ENCODE results near the gene LCLAT1.

The LCLAT1 gene

DNA sequence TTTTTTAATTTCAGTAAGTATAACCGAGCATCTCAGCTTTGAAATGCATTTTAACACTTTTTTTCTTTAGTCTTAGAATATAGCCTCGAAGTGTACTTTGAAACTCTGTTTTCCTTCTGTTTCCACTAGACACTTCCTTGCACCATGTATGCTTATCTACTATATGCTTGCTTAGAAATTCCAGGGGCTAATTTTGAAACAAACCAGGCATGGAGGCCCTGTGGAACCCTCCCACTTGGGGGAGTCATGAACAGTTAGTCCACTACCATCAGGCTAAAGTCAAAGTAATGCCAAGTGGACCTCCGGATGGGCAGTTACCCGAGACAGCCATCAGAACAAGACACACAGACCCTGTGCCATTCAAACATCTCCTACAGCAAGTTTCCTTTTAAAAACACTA, 120.3 kb downstream of the LCLAT1 start:
- ATAC-seq = no peak
- Mint-ChIP-seq H3K4me1 (peaks cover 20% of the 10 kb centered on the region), H3K4me3 (no peak overlapping the region)

DNA sequence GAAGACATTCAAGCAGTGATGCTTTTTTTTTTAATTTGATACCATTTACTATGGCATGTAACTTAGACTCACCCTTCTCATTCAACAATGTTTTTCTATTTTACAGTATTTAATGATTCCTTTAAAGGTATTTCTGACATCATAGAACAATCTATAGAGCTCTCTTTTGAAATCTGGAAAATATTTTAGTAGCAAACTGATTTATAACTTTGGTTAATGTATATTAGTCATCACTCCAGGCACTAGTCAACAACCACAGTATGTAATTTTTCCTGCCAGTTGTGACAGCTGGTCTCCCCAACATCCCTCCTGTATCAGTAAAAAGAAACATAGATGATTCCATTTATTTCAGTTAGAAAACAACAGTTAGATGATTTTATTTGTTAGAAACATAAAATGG, 122.9 kb downstream of the LCLAT1 start:
- no peak overlapping the region for H3K27ac Mint-ChIP-seq
- H3K4me1 Mint-ChIP-seq = peaks cover 20% of the 10 kb centered on the region
- no peak overlapping the region for H3K4me3 Mint-ChIP-seq
- ATAC-seq = no peak
- H3K9me3 Mint-ChIP-seq = no peaks in the 10 kb centered on the region
- H3K27me3 Mint-ChIP-seq = no peaks in the 10 kb centered on the region
- no peak for DNase-seq
- H3K36me3 Mint-ChIP-seq (ENCODE audit: low read depth) = peaks cover 29% of the 10 kb centered on the region

More for the DNA sequence above, 120.3 kb downstream of the LCLAT1 start:
- H3K27me3 Mint-ChIP-seq = no peaks in the 10 kb centered on the region
- DNase-seq = no peak
- H3K36me3 Mint-ChIP-seq (ENCODE audit: low read depth) = peaks cover 38% of the 10 kb centered on the region
- no peaks in the 10 kb centered on the region for H3K9me3 Mint-ChIP-seq
- no peak overlapping the region for H3K27ac Mint-ChIP-seq

DNA sequence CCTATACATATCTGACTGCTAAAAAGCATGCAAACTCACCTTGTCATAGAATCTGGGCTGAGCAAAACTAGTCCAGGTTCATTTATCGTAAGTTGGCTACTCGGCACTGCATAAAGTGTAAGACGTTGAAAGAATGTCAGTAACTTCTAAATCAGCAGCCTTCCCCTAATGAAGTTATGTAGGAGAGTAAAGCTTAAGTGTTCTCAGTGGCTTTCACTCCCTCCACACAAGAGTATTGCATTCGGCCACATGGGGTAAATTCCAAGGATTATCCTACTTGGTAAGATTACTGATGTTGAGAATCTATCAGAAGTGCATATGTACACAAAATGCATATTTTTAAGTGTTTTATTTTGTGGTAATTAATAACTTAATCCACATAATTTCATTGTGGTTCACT, 130.1 kb downstream of the LCLAT1 start:
- no peak for ATAC-seq
- no peak for DNase-seq
- Mint-ChIP-seq H3K27ac (no peak overlapping the region), H3K9me3 (no peaks in the 10 kb centered on the region), H3K36me3 (ENCODE audit: low read depth) (peaks cover 13% of the 10 kb centered on the region), H3K27me3 (no peaks in the 10 kb centered on the region), H3K4me3 (no peak overlapping the region), H3K4me1 (peaks cover 15% of the 10 kb centered on the region)

DNA sequence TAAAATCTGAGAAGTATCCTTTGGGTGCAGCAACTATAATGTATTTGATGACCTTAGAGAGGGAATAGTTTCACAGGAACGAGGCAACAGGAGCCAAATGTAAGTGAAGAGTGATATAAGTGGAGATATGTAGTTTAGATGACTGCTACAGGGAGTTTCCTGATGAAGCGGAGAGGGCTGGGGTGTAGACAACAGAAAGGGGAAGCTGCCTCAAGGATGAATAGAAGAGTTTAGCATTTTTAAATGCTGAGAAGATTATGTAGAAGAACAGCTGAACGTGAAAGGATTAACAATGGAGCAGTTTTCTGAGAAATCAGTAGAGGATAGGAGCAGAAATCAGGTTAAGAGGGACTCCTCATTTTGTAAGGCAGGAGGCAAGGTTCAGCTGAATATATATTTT, 133.3 kb downstream of the LCLAT1 start:
- H3K36me3 Mint-ChIP-seq (ENCODE audit: low read depth) = peaks cover 11% of the 10 kb centered on the region
- H3K27ac Mint-ChIP-seq = no peak overlapping the region
- H3K4me3 Mint-ChIP-seq = no peak overlapping the region
- no peaks in the 10 kb centered on the region for H3K27me3 Mint-ChIP-seq
- H3K9me3 Mint-ChIP-seq = no peaks in the 10 kb centered on the region
- no peak for ATAC-seq
- peaks cover 21% of the 10 kb centered on the region for H3K4me1 Mint-ChIP-seq
- no peak for DNase-seq

DNA sequence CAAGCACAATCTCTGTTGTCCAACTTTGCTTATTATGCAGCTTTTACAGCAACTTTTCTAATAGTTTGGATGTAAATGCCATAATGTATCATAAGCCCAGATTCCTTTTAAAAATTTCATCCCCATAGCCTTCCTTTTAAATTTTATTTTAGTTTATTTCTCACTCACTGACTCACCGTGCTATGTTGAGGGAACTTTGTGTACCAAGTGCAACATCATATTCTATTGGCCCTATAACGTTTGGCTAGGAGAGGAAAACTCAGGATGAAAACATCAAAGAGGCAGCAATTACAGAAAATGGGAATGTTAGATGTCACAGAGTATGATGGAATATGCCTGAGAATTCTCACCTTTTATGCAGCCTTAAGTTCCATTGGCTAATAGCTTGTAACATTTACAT, 135.5 kb downstream of the LCLAT1 start:
- peaks cover 13% of the 10 kb centered on the region for H3K36me3 Mint-ChIP-seq (ENCODE audit: low read depth)
- ATAC-seq (no peak), DNase-seq (no peak)
- H3K4me3 Mint-ChIP-seq = no peak overlapping the region
- no peak overlapping the region for H3K27ac Mint-ChIP-seq
- H3K4me1 Mint-ChIP-seq = peaks cover 21% of the 10 kb centered on the region
- no peaks in the 10 kb centered on the region for H3K9me3 Mint-ChIP-seq
- H3K27me3 Mint-ChIP-seq = no peaks in the 10 kb centered on the region

DNA sequence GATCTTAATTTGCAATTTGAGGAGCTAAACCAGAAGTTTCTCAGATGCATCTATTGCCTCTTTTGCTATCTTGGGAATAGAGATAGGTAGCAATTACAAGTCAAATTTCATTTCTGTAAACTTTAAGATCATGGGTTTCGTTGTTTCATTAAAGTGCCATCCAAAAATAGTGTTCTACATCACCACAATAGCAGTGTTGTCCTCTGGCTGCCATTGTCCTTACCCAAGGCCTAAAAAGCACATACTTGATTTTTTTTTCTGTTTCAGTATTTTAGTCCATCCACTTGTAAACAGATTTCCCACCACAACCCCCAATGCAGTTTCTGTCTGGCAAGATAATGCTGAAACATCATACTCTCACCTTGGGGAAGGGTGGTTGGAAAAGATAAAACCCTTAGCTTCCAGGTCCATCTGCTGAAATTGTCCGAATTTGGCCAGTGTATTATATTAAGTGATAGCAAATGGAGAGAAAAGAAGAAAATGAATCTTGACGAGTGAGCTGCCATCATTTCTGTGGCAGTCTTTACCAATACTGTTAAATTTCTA, 136.2 kb downstream of the LCLAT1 start:
- Mint-ChIP-seq H3K27me3 (no peaks in the 10 kb centered on the region), H3K4me3 (no peak overlapping the region), H3K9me3 (no peaks in the 10 kb centered on the region), H3K4me1 (peaks cover 21% of the 10 kb centered on the region), H3K27ac (no peak overlapping the region), H3K36me3 (ENCODE audit: low read depth) (peaks cover 15% of the 10 kb centered on the region)
- ATAC-seq (no peak), DNase-seq (no peak)

DNA sequence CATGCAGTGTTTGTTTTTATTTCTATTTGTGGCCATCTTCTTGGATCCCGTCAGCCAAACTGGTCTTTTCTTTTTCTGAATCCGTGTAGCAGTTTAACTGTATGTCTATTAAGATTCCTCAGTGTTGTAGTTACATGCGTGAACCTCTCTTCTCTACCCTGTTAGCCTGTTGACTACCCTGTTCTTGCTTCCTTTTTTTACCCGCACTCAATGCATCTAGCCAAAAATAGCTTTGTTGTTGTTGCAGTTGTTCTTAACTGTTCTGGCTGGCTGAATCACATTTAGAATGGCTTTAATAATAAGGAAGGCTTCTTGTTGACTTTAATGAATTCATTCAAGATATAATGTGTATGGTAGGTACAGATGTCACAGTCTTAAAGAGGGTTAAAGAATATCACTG, 137.1 kb downstream of the LCLAT1 start:
- Mint-ChIP-seq H3K27me3 (no peaks in the 10 kb centered on the region), H3K9me3 (no peaks in the 10 kb centered on the region), H3K4me1 (peaks cover 21% of the 10 kb centered on the region), H3K27ac (no peak overlapping the region), H3K4me3 (no peak overlapping the region), H3K36me3 (ENCODE audit: low read depth) (peaks cover 15% of the 10 kb centered on the region)
- ATAC-seq = no peak
- no peak for DNase-seq

DNA sequence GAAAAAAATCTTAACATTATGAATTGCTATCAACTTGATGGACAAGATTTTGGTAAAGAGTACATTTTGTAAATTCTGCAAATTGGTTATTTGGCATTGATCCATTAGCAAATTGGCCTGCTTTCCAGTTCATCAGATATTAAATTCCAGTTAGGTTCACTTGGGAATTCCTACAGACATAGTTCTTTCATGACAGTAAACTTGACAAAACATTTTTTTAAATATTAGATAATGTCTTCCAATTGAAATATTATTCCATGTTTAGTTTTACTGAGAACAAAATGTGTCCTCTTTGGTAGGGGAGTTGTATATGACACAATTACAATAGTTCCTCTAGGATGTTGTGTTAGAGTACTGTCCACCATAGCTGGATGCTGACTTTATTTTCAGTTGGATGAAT, 141.9 kb downstream of the LCLAT1 start:
- ATAC-seq (no peak), DNase-seq (no peak)
- H3K9me3 Mint-ChIP-seq = no peaks in the 10 kb centered on the region
- H3K36me3 Mint-ChIP-seq (ENCODE audit: low read depth) = peaks cover 21% of the 10 kb centered on the region
- H3K4me3 Mint-ChIP-seq = no peak overlapping the region
- no peak overlapping the region for H3K27ac Mint-ChIP-seq
- H3K27me3 Mint-ChIP-seq = no peaks in the 10 kb centered on the region
- peaks cover 6% of the 10 kb centered on the region for H3K4me1 Mint-ChIP-seq

DNA sequence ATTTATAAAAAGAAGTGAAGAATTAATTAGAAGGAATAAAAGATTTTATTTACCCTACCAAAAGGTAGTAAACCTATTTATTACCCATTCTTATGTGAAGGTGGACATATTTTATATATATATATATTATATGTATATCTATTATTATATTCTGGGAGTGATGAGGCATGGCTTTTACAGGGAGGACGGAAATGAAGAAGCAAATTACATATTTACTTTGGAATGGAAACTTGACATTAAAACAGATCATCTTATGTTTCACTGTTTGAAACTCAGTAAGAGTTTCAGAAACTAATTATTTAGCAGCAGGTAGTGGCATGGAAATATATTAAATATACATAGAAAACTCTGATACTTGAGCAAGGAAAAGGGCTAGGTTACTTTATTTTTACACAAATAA, 143.4 kb downstream of the LCLAT1 start:
- H3K4me1 Mint-ChIP-seq = no peaks in the 10 kb centered on the region
- H3K4me3 Mint-ChIP-seq = no peak overlapping the region
- no peaks in the 10 kb centered on the region for H3K9me3 Mint-ChIP-seq
- no peak for ATAC-seq
- DNase-seq = no peak
- peaks cover 14% of the 10 kb centered on the region for H3K36me3 Mint-ChIP-seq (ENCODE audit: low read depth)
- H3K27ac Mint-ChIP-seq = no peak overlapping the region
- H3K27me3 Mint-ChIP-seq = no peaks in the 10 kb centered on the region

DNA sequence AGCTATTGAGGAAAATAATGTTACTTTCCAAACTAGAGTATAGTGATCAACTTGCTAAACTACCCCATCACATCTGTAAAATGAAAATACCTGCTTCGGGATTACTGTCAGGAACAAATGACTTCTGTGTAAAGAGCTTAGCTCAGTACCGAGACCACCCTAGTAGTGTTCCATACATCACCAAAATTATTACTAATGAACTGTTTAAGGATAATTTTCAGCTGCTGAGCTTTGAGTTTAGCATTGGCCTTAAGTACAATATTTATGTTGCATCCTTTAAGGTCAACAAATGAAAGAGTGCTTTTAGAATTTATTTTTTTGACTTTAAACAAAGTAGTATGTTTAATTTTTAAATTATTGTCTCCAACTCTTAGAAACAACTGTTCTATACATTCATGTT, 144.1 kb downstream of the LCLAT1 start:
- Mint-ChIP-seq H3K4me3 (no peak overlapping the region), H3K27ac (no peak overlapping the region), H3K27me3 (no peaks in the 10 kb centered on the region), H3K36me3 (ENCODE audit: low read depth) (peaks cover 14% of the 10 kb centered on the region), H3K4me1 (peaks cover 4% of the 10 kb centered on the region), H3K9me3 (no peaks in the 10 kb centered on the region)
- no peak for DNase-seq
- no peak for ATAC-seq

DNA sequence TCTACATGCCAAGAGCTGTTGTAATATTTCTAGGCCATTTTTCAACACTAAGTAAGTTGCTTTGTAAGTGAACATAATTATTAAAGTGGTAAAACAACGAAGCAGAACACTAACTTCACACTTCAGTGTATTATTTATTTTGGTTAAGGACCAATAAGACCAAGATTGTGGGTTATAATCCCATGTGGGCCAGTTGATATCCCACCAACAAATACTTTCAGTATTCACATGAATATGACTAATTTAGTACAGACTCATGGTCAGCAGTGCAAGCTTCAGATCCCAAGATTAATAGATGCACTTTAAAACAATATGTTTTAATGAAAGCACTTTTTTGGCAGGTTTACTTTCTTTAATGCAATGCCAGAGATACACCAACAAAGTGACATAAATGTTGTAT, 154.3 kb downstream of the LCLAT1 start:
- H3K27me3 Mint-ChIP-seq = no peaks in the 10 kb centered on the region
- no peak overlapping the region for H3K4me3 Mint-ChIP-seq
- DNase-seq (no peak), ATAC-seq (no peak)
- no peak overlapping the region for H3K27ac Mint-ChIP-seq
- H3K4me1 Mint-ChIP-seq = peaks cover 9% of the 10 kb centered on the region
- H3K36me3 Mint-ChIP-seq (ENCODE audit: low read depth) = peaks cover 32% of the 10 kb centered on the region
- peaks cover 18% of the 10 kb centered on the region for H3K9me3 Mint-ChIP-seq

DNA sequence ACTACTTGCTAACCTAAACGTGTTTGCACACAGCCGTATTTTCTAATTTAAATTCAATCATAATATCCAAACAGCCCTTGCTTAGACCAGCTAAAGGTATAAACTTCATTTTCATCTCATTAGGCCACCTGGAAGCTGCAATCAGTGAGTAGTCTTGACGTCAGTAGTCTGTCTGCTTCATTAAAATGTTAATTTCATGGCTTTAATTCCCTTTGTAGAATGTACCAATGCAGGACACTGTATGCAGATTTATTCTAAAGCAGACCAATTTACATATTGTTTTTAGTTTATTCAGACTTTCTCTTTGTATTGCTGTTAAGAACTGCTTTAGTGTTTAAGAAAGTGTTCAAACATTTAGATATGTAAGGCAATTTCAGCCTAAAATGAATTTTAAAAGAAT, 158.2 kb downstream of the LCLAT1 start:
- no peak for ATAC-seq
- Mint-ChIP-seq H3K27ac (no peak overlapping the region), H3K9me3 (peaks cover 1% of the 10 kb centered on the region), H3K27me3 (no peaks in the 10 kb centered on the region), H3K4me1 (peaks cover 7% of the 10 kb centered on the region), H3K4me3 (no peak overlapping the region), H3K36me3 (ENCODE audit: low read depth) (peaks cover 17% of the 10 kb centered on the region)
- DNase-seq = no peak

DNA sequence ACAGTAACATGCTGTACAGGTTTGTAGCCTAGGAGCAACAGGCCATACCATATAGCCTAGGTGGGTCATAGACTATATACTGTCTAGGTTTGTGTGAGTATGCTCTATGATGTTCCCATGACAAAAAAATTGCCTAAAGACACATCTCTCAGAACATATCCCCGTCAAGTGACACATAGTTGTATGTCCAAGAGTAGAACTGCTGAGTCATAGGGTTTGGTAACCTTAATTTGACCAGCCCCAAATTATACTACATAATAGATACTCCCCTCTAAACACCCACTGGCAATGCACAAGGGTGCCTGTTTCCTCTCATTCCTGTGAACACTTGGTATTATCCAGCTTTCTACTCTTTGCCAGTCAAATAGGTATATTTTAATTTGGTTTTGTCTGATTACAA, 161.6 kb downstream of the LCLAT1 start:
- ATAC-seq (no peak), DNase-seq (no peak)
- Mint-ChIP-seq H3K9me3 (no peaks in the 10 kb centered on the region), H3K4me3 (no peak overlapping the region), H3K27me3 (no peaks in the 10 kb centered on the region), H3K27ac (no peak overlapping the region), H3K4me1 (peaks cover 5% of the 10 kb centered on the region), H3K36me3 (ENCODE audit: low read depth) (peaks cover 15% of the 10 kb centered on the region)

DNA sequence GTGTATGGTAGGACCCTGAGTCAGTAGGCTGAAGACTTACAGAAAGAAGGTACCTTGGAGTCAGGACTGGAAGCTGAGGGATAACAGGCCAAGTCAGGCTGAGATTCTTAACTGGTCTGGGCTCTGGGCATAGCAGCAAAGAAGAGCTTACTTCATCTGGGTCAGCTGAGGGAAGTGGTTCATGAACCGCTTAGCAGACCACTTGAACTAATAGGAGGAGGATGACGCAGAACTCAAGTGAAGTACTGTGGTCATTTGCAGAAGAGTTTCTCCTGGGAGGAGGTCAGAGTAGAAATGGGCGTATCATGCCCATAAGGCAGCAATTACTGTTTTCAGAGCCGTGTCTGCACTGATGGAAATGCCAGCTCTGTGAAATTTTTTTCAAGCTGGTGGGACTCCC, 164.5 kb downstream of the LCLAT1 start:
- H3K4me3 Mint-ChIP-seq = no peak overlapping the region
- DNase-seq = no peak
- no peak overlapping the region for H3K27ac Mint-ChIP-seq
- no peak for ATAC-seq
- H3K4me1 Mint-ChIP-seq = peaks cover 5% of the 10 kb centered on the region
- H3K36me3 Mint-ChIP-seq (ENCODE audit: low read depth) = peaks cover 16% of the 10 kb centered on the region
- no peaks in the 10 kb centered on the region for H3K27me3 Mint-ChIP-seq
- no peaks in the 10 kb centered on the region for H3K9me3 Mint-ChIP-seq

DNA sequence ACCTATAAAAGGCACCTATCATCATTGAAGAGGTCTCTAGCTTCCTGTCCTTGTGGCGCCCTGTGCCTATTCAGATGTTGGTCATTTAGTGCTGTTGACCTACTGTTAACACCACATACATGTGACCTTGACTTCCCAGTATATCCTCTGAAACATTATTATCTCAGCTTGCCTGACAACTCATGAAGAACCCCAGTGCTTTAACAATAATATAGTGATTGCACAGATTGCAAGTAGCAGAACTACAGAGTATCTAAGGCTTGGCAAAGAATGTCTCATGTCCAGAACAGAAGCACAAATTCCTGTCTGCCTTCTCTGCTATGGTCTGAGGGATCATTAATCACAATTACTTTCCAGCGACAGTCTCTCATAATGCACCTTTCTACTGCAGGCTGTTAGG, 165.3 kb downstream of the LCLAT1 start:
- H3K9me3 Mint-ChIP-seq = no peaks in the 10 kb centered on the region
- DNase-seq (no peak), ATAC-seq (no peak)
- H3K36me3 Mint-ChIP-seq (ENCODE audit: low read depth) = peaks cover 13% of the 10 kb centered on the region
- H3K4me1 Mint-ChIP-seq = peaks cover 5% of the 10 kb centered on the region
- no peak overlapping the region for H3K4me3 Mint-ChIP-seq
- no peak overlapping the region for H3K27ac Mint-ChIP-seq
- H3K27me3 Mint-ChIP-seq = no peaks in the 10 kb centered on the region

DNA sequence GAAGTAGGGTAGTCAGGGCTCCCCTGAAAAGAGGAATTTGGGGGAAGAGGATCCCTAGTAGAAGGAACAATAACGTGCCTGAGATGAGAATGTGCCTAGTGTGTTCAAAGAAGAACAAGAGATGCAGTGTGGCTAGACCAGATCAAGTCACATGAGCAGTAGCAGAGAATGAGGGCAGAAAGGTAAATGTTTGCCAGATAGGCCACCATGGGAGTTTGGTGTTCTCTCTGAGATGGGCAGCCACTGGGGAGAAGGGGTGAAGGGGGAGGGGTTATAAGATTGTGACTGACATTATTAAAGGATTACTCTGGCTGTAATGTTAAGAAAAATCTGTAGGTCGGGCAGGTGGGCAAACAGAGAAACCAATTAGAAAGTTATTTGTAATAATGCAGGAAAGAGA, 166.0 kb downstream of the LCLAT1 start:
- DNase-seq = no peak
- Mint-ChIP-seq H3K4me3 (no peak overlapping the region), H3K36me3 (ENCODE audit: low read depth) (peaks cover 12% of the 10 kb centered on the region), H3K4me1 (peaks cover 5% of the 10 kb centered on the region), H3K27me3 (no peaks in the 10 kb centered on the region), H3K9me3 (no peaks in the 10 kb centered on the region), H3K27ac (no peak overlapping the region)
- ATAC-seq = no peak
